Esophagus muscularis mucosa (tissue), 4 donors: ENCODE data around the gene PRKCE. TPM values are rescaled to one million over a fixed set of nuclear protein-coding genes. Genes with fewer than 3 reads are reported as not detected.

Experiments used
- DNase-seq: peaks from one replicate; pipeline ENCODE4 v3.0.0-alpha.2; 2017; ENCODE audit errors: extremely low spot score
- H3K27ac ChIP-seq, 4 donors: fragments of 200-600 bp; sonication (generic); replicated peaks in 1 of 4; 1 replicate in 3 of 4; 2 replicates in 1 of 4; pipeline ENCODE4 v1.5.1; 2016 to 2019; ENCODE audit warnings: mild to moderate bottlenecking in 1 of 4
- H3K27me3 ChIP-seq, 4 donors: fragments of 200-600 bp; sonication (generic); one replicate each; pipeline versions ENCODE4 v1.5.1 to v1.6.0; 2016 to 2019
- H3K36me3 ChIP-seq, 4 donors: fragments of 200-600 bp; sonication (generic); one replicate each; pipeline ENCODE4 v1.5.1; 2016 to 2019
- H3K4me1 ChIP-seq, 4 donors: fragments of 200-600 bp; sonication (generic); one replicate each; pipeline ENCODE4 v1.5.1; 2016 to 2019
- H3K4me3 ChIP-seq, 4 donors: fragments of 200-600 bp; sonication (generic); 1 replicate in 2 of 4; 2 replicates in 2 of 4; pipeline ENCODE4 v1.5.1; 2016 to 2019; ENCODE audit warnings: mild to moderate bottlenecking in 4 of 4, moderate library complexity in 1 of 4
- H3K9me3 ChIP-seq, 4 donors: fragments of 200-600 bp; sonication (generic); 1 replicate in 3 of 4; 2 replicates in 1 of 4; pipeline ENCODE4 v1.5.1; 2016 to 2019
- CTCF ChIP-seq, 3 experiments: fragments of 200-600 bp in 2 of 3; fragments of 450-650 bp in 1 of 3; sonication (generic) in 2 of 3; IDR thresholded peaks; one replicate each; pipeline ENCODE4 v1.5.1; 2017 to 2019; ENCODE audit warnings: antibody characterized with exemption in 3 of 3, mild to moderate bottlenecking in 2 of 3, moderate library complexity in 1 of 3
- EP300 ChIP-seq: sonication (generic); formaldehyde crosslinking; IDR thresholded peaks from one replicate; pipeline ENCODE4 v1.6.1; 2017; ENCODE audit warnings: antibody characterized with exemption
- POLR2A ChIP-seq: fragments of 450-650 bp; IDR thresholded peaks from one replicate; pipeline ENCODE4 v1.6.1; 2017; ENCODE audit warnings: antibody characterized with exemption, moderate library complexity, mild to moderate bottlenecking, low read depth
- POLR2AphosphoS5 ChIP-seq, 2 donors: sonication (generic); formaldehyde crosslinking; IDR thresholded peaks; one replicate each; pipeline ENCODE4 v1.6.1; 2017; ENCODE audit warnings: antibody characterized with exemption in 2 of 2
- WGBS: methylation state at CpG from one replicate; pipeline ENCODE4 v1.1.5; 2018; 5-methylcytosine and 5-hydroxymethylcytosine counted together
- intact Hi-C: fragments of 100-400 bp; cut with DNase I; formaldehyde crosslinking; loops from one replicate; pipeline ENCODE4 v1.15.1; 2023
- total RNA-seq, 4 donors: library from RNA; depleted of rRNA; stranded (reverse); fragments of >200 nt; gene quantifications; one replicate each; pipeline versions ENCODE4 v1.1.0 to v1.2.1, GENCODE V29; 2016

The PRKCE gene
- total RNA-seq, 4 donors from 2014 or later: 11.6 to 21.1 (median 13.0) TPM

- DNase-seq: no peak
- TF ChIP-seq POLR2A (no peak), CTCF (IDR thresholded peaks at IDR 0.05) (no peak), EP300 (no peak), POLR2AphosphoS5 (IDR thresholded peaks at IDR 0.05) (no peak)
- peaks cover 18 to 38% (median 28%) of the 10 kb centered on the region in 4 donors for H3K4me1 ChIP-seq
- H3K27me3 ChIP-seq: no peaks in the 10 kb centered on the region
- H3K27ac ChIP-seq: no peak overlapping the region
- WGBS: 77% methylated on average over 9 of the region's 9 CpGs
- H3K4me3 ChIP-seq: no peak overlapping the region
- H3K9me3 ChIP-seq: no peaks in the 10 kb centered on the region
- peaks cover 0 to 46% (median 29%) of the 10 kb centered on the region in 4 donors for H3K36me3 ChIP-seq
- intact Hi-C loops: loop anchor here (10.0 kb wide), 1 partner anchor 641 kb away; no protein-coding TSS in a partner anchor
Observed at GRCh38 chr2:46003903-46004473, 352.5 kb downstream of the PRKCE start.

GRCh38 chr2:46006473-46007025 is 355.1 kb downstream of the PRKCE start:
- intact Hi-C loops: loop anchor here (10.0 kb wide), 1 partner anchor 638 kb away; no protein-coding TSS in a partner anchor
- Histone ChIP-seq H3K27ac (no peak overlapping the region), H3K4me1 (peaks cover 9 to 26% (median 14%) of the 10 kb centered on the region in 4 donors), H3K4me3 (no peak overlapping the region), H3K9me3 (no peaks in the 10 kb centered on the region), H3K36me3 (peaks cover 0 to 59% (median 30%) of the 10 kb centered on the region in 4 donors), H3K27me3 (no peaks in the 10 kb centered on the region)
- WGBS: 91% methylated on average over 7 of the region's 7 CpGs
- TF ChIP-seq POLR2A (no peak), EP300 (no peak), CTCF (IDR thresholded peaks at IDR 0.05) (no peak), POLR2AphosphoS5 (IDR thresholded peaks at IDR 0.05) (no peak)
- DNase-seq: peak; percentile 64

GRCh38 chr2:46007412-46007811 is 355.9 kb downstream of the PRKCE start:
- intact Hi-C loops: loop anchor here (10.0 kb wide), 1 partner anchor 637 kb away; no protein-coding TSS in a partner anchor
- Histone ChIP-seq H3K4me1 (peaks cover under 1 to 17% (median 5%) of the 10 kb centered on the region in 4 donors), H3K36me3 (peaks cover 0 to 67% (median 34%) of the 10 kb centered on the region in 4 donors), H3K4me3 (no peak overlapping the region), H3K27me3 (no peaks in the 10 kb centered on the region), H3K9me3 (no peaks in the 10 kb centered on the region), H3K27ac (no peak overlapping the region)
- no peak for TF ChIP-seq POLR2A
- no peak for TF ChIP-seq EP300
- TF ChIP-seq CTCF (IDR thresholded peaks at IDR 0.05): no peak
- TF ChIP-seq POLR2AphosphoS5 (IDR thresholded peaks at IDR 0.05): no peak
- 96% methylated on average over 9 of the region's 11 CpGs for WGBS
- DNase-seq: peak; percentile 70

GRCh38 chr2:46008091-46008870 is 356.8 kb downstream of the PRKCE start:
- intact Hi-C loops: loop anchor here (10.0 kb wide), 1 partner anchor 637 kb away; no protein-coding TSS in a partner anchor
- Histone ChIP-seq H3K9me3 (no peaks in the 10 kb centered on the region), H3K27ac (no peak overlapping the region), H3K4me3 (no peak overlapping the region), H3K36me3 (peaks cover 0 to 72% (median 35%) of the 10 kb centered on the region in 4 donors), H3K27me3 (no peaks in the 10 kb centered on the region), H3K4me1 (peaks cover 0 to 8% (median 1%) of the 10 kb centered on the region in 4 donors)
- DNase-seq: no peak
- no peak for TF ChIP-seq CTCF (IDR thresholded peaks at IDR 0.05)
- TF ChIP-seq POLR2A: no peak
- no peak for TF ChIP-seq EP300
- TF ChIP-seq POLR2AphosphoS5 (IDR thresholded peaks at IDR 0.05): no peak
- WGBS: 67% methylated on average over 5 of the region's 5 CpGs
